ENCODE measurements around the gene ELK4. TPM values are rescaled to one million over a fixed set of nuclear protein-coding genes. Genes with fewer than 3 reads are reported as not detected.

Gene ELK4
- total RNA-seq = 10 to 100 TPM; 71.0 to 76.9 TPM

GRCh38 chr1:205631768-205632668, at the start of gene ELK4:
TSS of gene ELK4 (minus strand) at chr1:205632011. CDS start at chr1:205623882, 8,129 bp downstream.
- peaks cover 36% of the 10 kb centered on the region for H3K4me1 Mint-ChIP-seq
- peaks cover 30% of the 10 kb centered on the region for H3K36me3 Mint-ChIP-seq
- peak within 1 kb of the TSS; percentile 92 for H3K4me3 Mint-ChIP-seq
- peak within 1 kb of the TSS; percentile 97 for H3K27ac Mint-ChIP-seq
- no peaks in the 10 kb centered on the region for H3K9me3 Mint-ChIP-seq
- H3K27me3 Mint-ChIP-seq = peaks cover 2% of the 10 kb centered on the region
- DNase-seq = peak; percentile 100

GRCh38 chr1:205681364-205681763, 49.6 kb upstream of the ELK4 start:
- Mint-ChIP-seq H3K4me1 (peaks cover 7% of the 10 kb centered on the region), H3K9me3 (no peaks in the 10 kb centered on the region), H3K27me3 (peaks cover 14% of the 10 kb centered on the region), H3K4me3 (no peak overlapping the region), H3K27ac (no peak overlapping the region), H3K36me3 (no peaks in the 10 kb centered on the region)
- no peak for DNase-seq

- no peaks in the 10 kb centered on the region for H3K36me3 Mint-ChIP-seq
- peaks cover 18% of the 10 kb centered on the region for H3K27me3 Mint-ChIP-seq
- no peak within 1 kb of the TSS for H3K27ac Mint-ChIP-seq
- peak; percentile 52 for DNase-seq
- H3K4me3 Mint-ChIP-seq = peak within 1 kb of the TSS; percentile 74
- H3K4me1 Mint-ChIP-seq = peaks cover 7% of the 10 kb centered on the region
- no peaks in the 10 kb centered on the region for H3K9me3 Mint-ChIP-seq
These were observed 48.5 kb upstream of the ELK4 start, which contains the start of gene SLC45A3 for GRCh38 chr1:205680073-205680851. TSS of gene SLC45A3 (minus strand) at chr1:205680509. CDS start at chr1:205664656, 15,853 bp downstream.

GRCh38 chr1:205678286-205679111, 46.7 kb upstream of the ELK4 start:
- no peaks in the 10 kb centered on the region for H3K9me3 Mint-ChIP-seq
- no peak overlapping the region for H3K27ac Mint-ChIP-seq
- no peaks in the 10 kb centered on the region for H3K36me3 Mint-ChIP-seq
- peaks cover 7% of the 10 kb centered on the region for H3K4me1 Mint-ChIP-seq
- no peak for DNase-seq
- H3K27me3 Mint-ChIP-seq = peaks cover 18% of the 10 kb centered on the region
- H3K4me3 Mint-ChIP-seq = no peak overlapping the region

- H3K27ac Mint-ChIP-seq = no peak overlapping the region
- H3K36me3 Mint-ChIP-seq = no peaks in the 10 kb centered on the region
- no peaks in the 10 kb centered on the region for H3K9me3 Mint-ChIP-seq
- H3K4me3 Mint-ChIP-seq = no peak overlapping the region
- H3K27me3 Mint-ChIP-seq = peaks cover 18% of the 10 kb centered on the region
- no peak for DNase-seq
- peaks cover 7% of the 10 kb centered on the region for H3K4me1 Mint-ChIP-seq
These were observed 45.4 kb upstream of the ELK4 start for GRCh38 chr1:205677167-205677566.

GRCh38 chr1:205676597-205676996, 44.8 kb upstream of the ELK4 start:
- Mint-ChIP-seq H3K4me3 (no peak overlapping the region), H3K27ac (no peak overlapping the region), H3K9me3 (no peaks in the 10 kb centered on the region), H3K27me3 (peaks cover 18% of the 10 kb centered on the region), H3K4me1 (peaks cover 10% of the 10 kb centered on the region), H3K36me3 (no peaks in the 10 kb centered on the region)
- DNase-seq = no peak

GRCh38 chr1:205676002-205676401, 44.2 kb upstream of the ELK4 start:
- DNase-seq = no peak
- peaks cover 11% of the 10 kb centered on the region for H3K4me1 Mint-ChIP-seq
- H3K4me3 Mint-ChIP-seq = no peak overlapping the region
- no peak overlapping the region for H3K27ac Mint-ChIP-seq
- H3K27me3 Mint-ChIP-seq = peaks cover 14% of the 10 kb centered on the region
- H3K36me3 Mint-ChIP-seq = no peaks in the 10 kb centered on the region
- no peaks in the 10 kb centered on the region for H3K9me3 Mint-ChIP-seq

- no peak overlapping the region for H3K4me3 Mint-ChIP-seq
- H3K9me3 Mint-ChIP-seq = no peaks in the 10 kb centered on the region
- H3K27me3 Mint-ChIP-seq = peaks cover 9% of the 10 kb centered on the region
- H3K4me1 Mint-ChIP-seq = peaks cover 7% of the 10 kb centered on the region
- H3K36me3 Mint-ChIP-seq = no peaks in the 10 kb centered on the region
- H3K27ac Mint-ChIP-seq = no peak overlapping the region
- DNase-seq = no peak
These were observed 43.4 kb upstream of the ELK4 start for GRCh38 chr1:205675247-205675646.

- Mint-ChIP-seq H3K4me3 (no peak overlapping the region), H3K27me3 (peaks cover 11% of the 10 kb centered on the region), H3K36me3 (no peaks in the 10 kb centered on the region), H3K27ac (no peak overlapping the region), H3K4me1 (peaks cover 14% of the 10 kb centered on the region), H3K9me3 (no peaks in the 10 kb centered on the region)
- no peak for DNase-seq
These were observed 41.2 kb upstream of the ELK4 start for GRCh38 chr1:205672970-205673369.

GRCh38 chr1:205672395-205672889, 40.6 kb upstream of the ELK4 start:
- Mint-ChIP-seq H3K27ac (no peak overlapping the region), H3K27me3 (peaks cover 11% of the 10 kb centered on the region), H3K9me3 (no peaks in the 10 kb centered on the region), H3K4me3 (no peak overlapping the region), H3K4me1 (peaks cover 14% of the 10 kb centered on the region), H3K36me3 (no peaks in the 10 kb centered on the region)
- no peak for DNase-seq

GRCh38 chr1:205670611-205671430, 39.0 kb upstream of the ELK4 start:
- Mint-ChIP-seq H3K4me3 (no peak overlapping the region), H3K9me3 (no peaks in the 10 kb centered on the region), H3K4me1 (peaks cover 14% of the 10 kb centered on the region), H3K27ac (no peak overlapping the region), H3K27me3 (peaks cover 7% of the 10 kb centered on the region), H3K36me3 (no peaks in the 10 kb centered on the region)
- no peak for DNase-seq

GRCh38 chr1:205670150-205670446, 38.3 kb upstream of the ELK4 start:
- peaks cover 7% of the 10 kb centered on the region for H3K27me3 Mint-ChIP-seq
- H3K9me3 Mint-ChIP-seq = no peaks in the 10 kb centered on the region
- peaks cover 14% of the 10 kb centered on the region for H3K4me1 Mint-ChIP-seq
- H3K4me3 Mint-ChIP-seq = no peak overlapping the region
- no peaks in the 10 kb centered on the region for H3K36me3 Mint-ChIP-seq
- no peak overlapping the region for H3K27ac Mint-ChIP-seq
- DNase-seq = no peak

GRCh38 chr1:205669341-205670149, 37.7 kb upstream of the ELK4 start:
- Mint-ChIP-seq H3K9me3 (no peaks in the 10 kb centered on the region), H3K27ac (no peak overlapping the region), H3K27me3 (peaks cover 7% of the 10 kb centered on the region), H3K36me3 (no peaks in the 10 kb centered on the region), H3K4me3 (no peak overlapping the region), H3K4me1 (peaks cover 14% of the 10 kb centered on the region)
- DNase-seq = peak; percentile 17

Data from activated naive CD8-positive, alpha-beta T cell treated with anti-CD3 and anti-CD28 coated beads for 36 hours (primary cell).